Ammon's horn (tissue), 1 donor: Measurements from ENCODE around the gene ZNF462.
A peak's percentile ranks its signal among the peaks of the same experiment; 100 is the strongest.
"Not testable (repeated sequence)": the region's sequence is repeated elsewhere in the genome, so short reads cannot be mapped to it uniquely, and the experiment has no call there.

Experiments used
- DNase-seq: peaks from one replicate; pipeline ENCODE4 v3.0.0-alpha.2; 2016; ENCODE audit warnings: low spot score

The ZNF462 gene

GRCh38 chr9:106862821-106863720 is at the start of gene ZNF462:
ZNF462 (plus strand) TSS chr9:106863166; CDS start chr9:106923384, 60,218 bp downstream.
- DNase-seq, result peak; percentile 77

DNA sequence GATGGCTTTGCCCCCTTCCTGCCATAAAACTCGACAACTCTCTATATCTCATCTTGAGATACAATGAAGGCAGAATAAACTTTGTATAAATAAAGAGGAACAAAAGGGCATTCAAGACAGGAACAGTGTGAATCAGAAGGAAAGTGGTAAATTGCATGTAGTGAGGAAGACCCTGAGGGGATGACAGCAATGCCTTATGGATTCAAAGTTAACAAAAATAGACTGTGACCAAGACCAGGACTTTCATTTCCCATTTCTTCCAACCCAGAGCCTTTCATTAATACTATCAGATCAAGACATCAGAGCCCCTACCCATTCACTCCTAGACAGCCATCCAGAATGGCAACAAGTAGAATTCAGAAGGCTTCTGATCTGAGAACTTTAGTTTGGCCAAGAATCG is 46.4 kb upstream of the ZNF462 start:
- DNase-seq, result peak; percentile 20

- no peak for DNase-seq
Observed at GRCh38 chr9:106818034-106818433, 44.9 kb upstream of the ZNF462 start.

DNA sequence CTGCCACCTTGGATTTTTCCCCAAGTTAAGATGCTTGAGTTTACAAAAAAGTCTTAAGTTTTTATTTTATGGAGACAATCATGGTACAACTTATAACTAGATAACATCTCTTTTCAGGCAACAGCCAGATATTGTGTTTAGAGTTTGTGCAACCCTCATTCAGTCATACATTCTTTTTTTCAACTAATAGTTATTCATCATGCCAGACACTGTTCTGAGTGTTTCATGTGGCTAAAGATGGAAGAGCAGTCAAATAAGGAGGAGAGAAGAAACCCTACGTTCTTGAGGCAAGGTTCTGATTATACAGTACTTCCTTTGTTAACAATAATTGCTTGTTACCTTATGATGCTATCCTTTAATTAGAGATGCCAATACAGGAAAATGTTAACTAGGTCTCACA is 42.1 kb upstream of the ZNF462 start:
- no peak for DNase-seq

DNA sequence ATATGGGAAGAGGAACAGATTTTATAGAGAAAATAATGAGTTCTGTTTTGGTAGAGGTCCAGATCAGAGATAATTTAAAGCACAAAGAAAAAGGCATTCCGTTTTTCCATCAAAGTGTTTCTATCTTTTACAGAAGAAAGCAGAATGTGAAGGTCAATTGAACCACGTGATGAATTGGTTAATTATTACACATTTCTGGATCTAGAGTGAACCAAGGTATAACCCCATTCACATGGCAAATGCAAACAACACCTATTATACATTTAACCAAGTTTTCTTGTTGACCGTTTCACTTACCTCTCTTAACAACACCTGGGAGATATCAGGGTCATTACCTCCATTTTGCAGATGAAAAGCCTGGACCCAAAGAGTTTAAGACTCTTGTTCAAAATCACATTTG is 34.9 kb upstream of the ZNF462 start:
- no peak for DNase-seq

GRCh38 chr9:106828965-106829364 is 34.0 kb upstream of the ZNF462 start:
- no peak for DNase-seq

- DNase-seq, result no peak
Observed at GRCh38 chr9:106829666-106830408, 33.1 kb upstream of the ZNF462 start.

- DNase-seq, result no peak
Observed at GRCh38 chr9:106830527-106831150, 32.3 kb upstream of the ZNF462 start.

DNA sequence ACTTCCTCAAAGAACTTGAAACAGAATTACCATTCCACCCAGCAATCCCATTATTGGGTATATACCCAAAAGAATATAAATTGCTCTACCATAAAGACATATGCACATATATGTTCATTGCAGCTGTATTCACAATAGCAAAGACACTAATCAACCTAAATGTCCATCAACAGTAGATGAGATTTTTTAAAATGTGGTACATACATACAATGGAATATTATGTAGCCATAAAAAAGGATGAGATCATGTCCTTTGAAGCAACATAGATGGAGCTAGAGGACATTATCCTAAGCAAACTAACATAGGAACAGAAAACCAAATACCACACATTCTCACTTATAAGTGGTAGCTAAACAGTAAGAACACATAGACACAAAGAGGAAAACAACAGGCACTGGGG is 28.1 kb upstream of the ZNF462 start:
- DNase-seq, result no peak

DNA sequence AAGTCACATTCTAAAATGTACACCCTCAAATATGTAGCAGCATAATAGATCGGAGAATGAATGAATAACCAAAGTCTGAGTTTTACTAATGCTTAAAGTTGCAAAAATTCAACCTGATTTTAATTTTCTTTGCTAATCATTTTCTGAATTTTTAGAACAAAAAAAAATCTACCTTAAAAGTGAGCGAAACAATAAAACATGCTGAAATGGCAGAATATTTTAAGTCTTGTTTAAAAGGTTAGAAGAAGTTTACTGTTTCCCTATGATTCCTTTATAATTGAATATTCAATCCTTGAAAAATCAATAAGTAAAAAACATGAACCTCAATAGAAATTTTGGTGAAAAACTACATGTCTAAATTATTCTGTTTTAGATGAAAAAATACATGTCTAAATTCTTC is 27.1 kb upstream of the ZNF462 start:
- DNase-seq, result no peak

GRCh38 chr9:106843371-106843770 is 19.6 kb upstream of the ZNF462 start:
- no peak for DNase-seq

GRCh38 chr9:106846307-106846706 is 16.7 kb upstream of the ZNF462 start:
- DNase-seq, result no peak

DNA sequence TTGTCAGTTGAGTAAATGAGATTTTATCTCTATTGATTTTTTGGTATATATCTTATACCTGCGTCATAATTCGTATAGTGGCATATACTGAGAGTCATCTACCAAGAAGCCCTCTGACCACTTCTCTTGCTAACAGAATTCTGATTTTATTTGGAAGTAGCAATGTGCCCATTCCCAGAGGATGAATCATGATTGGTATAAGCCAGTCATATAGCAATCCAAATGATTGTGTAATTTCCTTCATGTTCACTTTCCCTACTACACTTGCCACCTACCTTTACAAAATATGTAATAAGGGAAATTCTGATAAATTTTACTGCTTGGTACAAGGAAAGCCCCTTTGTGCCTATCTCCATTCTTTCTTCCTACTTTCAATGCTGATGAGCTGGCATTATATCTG is 16.1 kb upstream of the ZNF462 start:
- DNase-seq, result no peak

DNA sequence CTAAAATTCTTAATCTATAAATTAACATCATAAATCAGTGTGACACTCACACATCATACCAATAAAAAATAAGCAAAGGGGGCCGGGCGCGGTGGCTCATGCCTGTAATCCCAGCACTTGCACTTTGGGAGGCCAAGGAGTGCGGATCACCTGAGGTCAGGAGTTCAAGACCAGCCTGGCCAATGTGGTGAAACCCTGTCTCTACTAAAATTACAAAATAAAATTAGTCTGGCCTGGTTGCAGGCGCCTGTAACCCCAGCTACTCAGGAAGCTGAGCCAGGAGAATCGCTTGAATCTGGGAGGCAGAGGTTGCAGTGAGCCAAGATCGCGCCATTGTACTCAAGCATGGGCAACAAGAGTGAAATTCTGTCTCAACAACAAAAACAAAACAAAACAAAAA is 11.3 kb upstream of the ZNF462 start:
- not testable (repeated sequence) for DNase-seq

DNA sequence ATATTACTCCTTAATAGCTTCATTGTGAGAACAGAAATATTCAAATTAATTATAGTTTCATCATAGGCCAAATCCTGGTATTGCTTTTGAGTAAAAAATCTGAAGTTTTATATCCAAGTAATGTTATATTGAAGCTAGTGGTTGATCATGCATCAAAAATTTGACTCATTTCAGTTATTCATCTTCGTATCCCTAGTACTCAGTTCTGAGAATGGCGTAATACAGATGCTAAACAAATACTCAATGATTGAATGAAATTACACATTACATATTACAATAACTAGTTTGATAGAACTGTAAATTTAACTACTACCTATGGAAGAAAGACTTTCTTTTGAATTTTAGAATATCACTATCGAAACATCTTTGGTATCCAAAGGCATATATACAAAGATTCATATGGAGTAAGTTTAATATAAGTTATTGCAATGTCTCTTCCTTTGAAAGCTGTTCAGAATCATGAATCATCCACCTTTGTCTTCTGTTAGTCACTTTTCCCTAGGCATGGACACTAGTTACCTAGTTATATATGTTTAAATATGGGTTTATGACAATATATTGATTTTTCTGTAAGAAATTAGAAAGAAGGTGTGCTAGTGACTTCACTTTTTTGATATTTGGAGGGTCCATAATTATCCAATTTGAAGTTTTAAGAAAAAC is 5.0 kb upstream of the ZNF462 start:
- no peak for DNase-seq

- no peak for DNase-seq
Observed at GRCh38 chr9:106859957-106860720, 2.8 kb upstream of the ZNF462 start.

GRCh38 chr9:106860721-106861639 is 2.0 kb upstream of the ZNF462 start:
- DNase-seq, result peak; percentile 25

GRCh38 chr9:106861640-106862109 is 1.3 kb upstream of the ZNF462 start:
- no peak for DNase-seq

DNA sequence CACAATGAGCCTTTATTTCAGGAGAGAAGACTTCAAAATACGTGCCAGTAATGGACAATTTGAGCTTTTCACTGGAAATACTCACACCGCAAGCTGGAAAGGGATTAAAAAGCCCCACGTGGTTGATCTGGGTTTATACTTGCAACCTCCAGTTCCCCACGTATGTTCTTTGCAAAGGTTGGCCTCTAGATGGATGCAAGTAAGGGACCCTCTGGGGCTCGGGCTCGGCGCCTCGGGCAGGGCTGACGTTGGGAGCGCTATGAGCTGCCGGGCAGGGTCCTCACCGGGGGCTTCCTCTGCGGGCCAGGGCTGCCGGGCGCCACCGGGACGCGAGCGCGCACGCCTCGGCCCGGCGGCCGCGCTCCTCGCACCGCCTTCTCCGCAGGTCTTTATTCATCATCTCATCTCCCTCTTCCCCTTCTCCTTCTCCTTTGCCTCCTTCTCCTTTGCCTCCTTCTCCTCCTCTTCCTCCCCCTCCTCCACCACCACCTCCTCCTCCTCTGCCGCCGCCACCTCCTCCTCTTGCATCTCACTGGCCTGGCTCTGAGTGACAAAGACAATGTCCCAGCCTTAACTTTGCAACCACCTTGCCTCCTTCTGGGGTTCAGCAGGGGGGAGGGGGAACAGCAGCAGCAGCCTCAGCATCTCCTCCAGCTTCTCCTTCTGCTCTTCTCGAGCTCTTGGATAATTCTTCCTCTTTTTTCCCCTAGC is 701 bp upstream of the ZNF462 start:
- DNase-seq, result peak; percentile 52
